ACHN (cell line): ENCODE measurements around the gene REL.
A peak's percentile ranks its signal among the peaks of the same experiment; 100 is the strongest.

ENCODE experiments used
- DNase-seq: peaks from one replicate; pipeline ENCODE4 v3.0.0-alpha.2; 2015
- in situ Hi-C: cut with HindIII; loops from 2 replicates; pipeline ENCODE4 v1.10.0; 2017; ENCODE audit warnings: low sequenced_read_pairs, low pct_ligation_motif_present, low pct_unique_long_range_greater_than_20kb

The REL gene

GRCh38 chr2:60957224-60957623, 75.8 kb downstream of the REL start:
- no peak for DNase-seq
- in situ Hi-C loops, result no loop called here

- in situ Hi-C loops, result no loop called here
- DNase-seq, result no peak
Measured at GRCh38 chr2:60957643-60958042, 76.3 kb downstream of the REL start.

- in situ Hi-C loops, result no loop called here
- DNase-seq, result no peak
Measured at GRCh38 chr2:60958361-60958760, 77.0 kb downstream of the REL start.

GRCh38 chr2:60958800-60959199, 77.4 kb downstream of the REL start:
- in situ Hi-C loops, result no loop called here
- peak; percentile 5 for DNase-seq

GRCh38 chr2:60959501-60959900, 78.1 kb downstream of the REL start:
- in situ Hi-C loops, result no loop called here
- DNase-seq, result no peak

GRCh38 chr2:60960706-60961105, 79.3 kb downstream of the REL start:
- in situ Hi-C loops, result no loop called here

GRCh38 chr2:60961457-60961856, 80.1 kb downstream of the REL start:
- no peak for DNase-seq
- in situ Hi-C loops, result no loop called here

More at GRCh38 chr2:60960706-60961105, 79.3 kb downstream of the REL start:
- no peak for DNase-seq

- DNase-seq, result no peak
- in situ Hi-C loops, result no loop called here
Measured at GRCh38 chr2:60962528-60962927, 81.2 kb downstream of the REL start.

GRCh38 chr2:60963190-60963589, 81.8 kb downstream of the REL start:
- in situ Hi-C loops, result no loop called here
- DNase-seq, result no peak

GRCh38 chr2:60964651-60965498, 83.5 kb downstream of the REL start:
- in situ Hi-C loops, result no loop called here
- DNase-seq, result no peak

- in situ Hi-C loops, result no loop called here
- DNase-seq, result no peak
Measured at GRCh38 chr2:60965499-60965785, 84.1 kb downstream of the REL start.

- DNase-seq, result no peak
Measured at GRCh38 chr2:60966507-60967405, 85.4 kb downstream of the REL start.

GRCh38 chr2:60972889-60973656, 91.7 kb downstream of the REL start:
- no peak for DNase-seq
- in situ Hi-C loops, result no loop called here

More at GRCh38 chr2:60966507-60967405, 85.4 kb downstream of the REL start:
- in situ Hi-C loops, result no loop called here

GRCh38 chr2:60973705-60974104, 92.3 kb downstream of the REL start:
- DNase-seq, result no peak
- in situ Hi-C loops, result no loop called here

GRCh38 chr2:60974652-60975051, 93.3 kb downstream of the REL start:
- in situ Hi-C loops, result no loop called here

More at GRCh38 chr2:60974652-60975051, 93.3 kb downstream of the REL start:
- DNase-seq, result no peak
